ENCODE measurements around the gene DIP2B. TPM values are rescaled to one million over a fixed set of nuclear protein-coding genes. Genes with fewer than 3 reads are reported as not detected.

The DIP2B gene
- total RNA-seq, 1 experiment from 2014 or later: 20.0 TPM

GRCh38 chr12:50595667-50596066, 90.9 kb downstream of the DIP2B start:
- Histone ChIP-seq H4K5ac (ENCODE audit: insufficient read length, low read depth, low read length) (no peak overlapping the region), H3K79me1 (ENCODE audit: insufficient read depth, low read depth, low read length, poor library complexity, severe bottlenecking) (no peaks in the 10 kb centered on the region), H3K4me2 (ENCODE audit: insufficient read depth, insufficient read length, low read length) (no peak overlapping the region), H2AFZ (ENCODE audit: low read length) (no peak overlapping the region), H4K8ac (replicated peaks; ENCODE audit: insufficient read length, low read depth, low read length) (no peak overlapping the region), H3K9me3 (ENCODE audit: control insufficient read depth, low read depth, low read length) (no peaks in the 10 kb centered on the region), H3K27me3 (ENCODE audit: insufficient read depth, low read length) (no peaks in the 10 kb centered on the region), H4K91ac (ENCODE audit: insufficient read length, low read depth, low read length) (no peak overlapping the region), H3K14ac (ENCODE audit: insufficient read depth, low read length) (no peak overlapping the region), H2BK5ac (ENCODE audit: insufficient read length, low read length) (no peak overlapping the region), H3K23me2 (ENCODE audit: insufficient read length, low read depth, low read length, poor library complexity, severe bottlenecking) (no peaks in the 10 kb centered on the region), H3K18ac (ENCODE audit: insufficient read length, low read depth, low read length) (no peak overlapping the region), H2BK15ac (ENCODE audit: low read depth, low read length) (no peak overlapping the region), H2BK120ac (ENCODE audit: low read depth, low read length, poor library complexity, severe bottlenecking) (no peak overlapping the region), H4K20me1 (ENCODE audit: control insufficient read depth, insufficient read depth, insufficient read length) (no peaks in the 10 kb centered on the region), H3K27ac (ENCODE audit: insufficient read length, low read depth, low read length) (no peak overlapping the region), H2BK20ac (ENCODE audit: low read depth, low read length, poor library complexity, severe bottlenecking) (no peak overlapping the region), H3T11ph (ENCODE audit: low read length) (no peak overlapping the region), H3K79me2 (ENCODE audit: insufficient read depth, low read length) (peaks cover 2% of the 10 kb centered on the region; the same call in 1 of the 2 replicates), H3K4ac (ENCODE audit: low read depth, low read length) (no peak overlapping the region), H3K9ac (ENCODE audit: extremely low read depth, insufficient read length, low read length) (no peak overlapping the region), H3K23ac (ENCODE audit: insufficient read length, low read depth, low read length) (no peak overlapping the region), H3K56ac (ENCODE audit: insufficient read length, low read depth, low read length) (no peak overlapping the region), H3K4me1 (ENCODE audit: insufficient read depth, low read length) (peaks cover 3% of the 10 kb centered on the region; the same call in 1 of the 2 replicates), H2BK12ac (ENCODE audit: insufficient read length, low read depth, low read length) (no peak overlapping the region), H2AK5ac (ENCODE audit: insufficient read length, low read length) (no peak overlapping the region)
- no CpG with 5 or more reads among the region's 3 CpGs for WGBS (ENCODE audit: extremely low coverage, insufficient read length, low lambda C conversion rate)
- Mint-ChIP-seq H3K27me3 (ENCODE audit: low read depth) (no peaks in the 10 kb centered on the region), H3K4me1 (peaks cover 18 to 32% of the 10 kb centered on the region in 2 experiments), H3K9me3 (no peaks in the 10 kb centered on the region), H3K4me3 (no peak overlapping the region), H3K36me3 (ENCODE audit: insufficient read depth in 1 of 3, low read depth in 3 of 3) (peaks cover 0 to 4% (median 0%) of the 10 kb centered on the region in 3 experiments; a peak in 3 of 7 replicates), H3K27ac (no peak overlapping the region; a peak in 2 of 7 replicates)
- TF ChIP-seq CTCF (conservative IDR thresholded peaks at IDR 0.05): no peak
- no peak for DNase-seq

Data from H9 (cell line).